GM21360 (cell line): ENCODE data around the gene C10orf143.

Experiments
- ATAC-seq: cut with Tn5 transposase; IDR thresholded peaks from one replicate; pipeline ENCODE4 v1.9.1; 2021; ENCODE audit warnings: mild to moderate bottlenecking, moderate library complexity; ENCODE audit not compliant: unreplicated experiment

The C10orf143 gene

GRCh38 chr10:130017631-130018022 lies 93.0 kb downstream of the C10orf143 start:
- ATAC-seq: no peak

- ATAC-seq: no peak
These were observed 93.5 kb downstream of the C10orf143 start for GRCh38 chr10:130016993-130017630.

- ATAC-seq: no peak
These were observed 94.5 kb downstream of the C10orf143 start for GRCh38 chr10:130016095-130016494.

GRCh38 chr10:130015075-130015695 lies 95.4 kb downstream of the C10orf143 start:
- no peak for ATAC-seq

GRCh38 chr10:130014263-130015074 lies 96.2 kb downstream of the C10orf143 start:
- no peak for ATAC-seq
